MM.1S (cell line): Measurements from ENCODE around the gene FARSA.

Source experiments
- CTCF ChIP-seq: fragments of 300-600 bp; sonication (generic); IDR thresholded peaks from 2 replicates; pipeline ENCODE4 v1.5.1; 2016; ENCODE audit warnings: antibody characterized with exemption, low read length, mixed read lengths
- EZH2 ChIP-seq: fragments of 300-600 bp; sonication (generic); optimal IDR thresholded peaks from 2 replicates; pipeline ENCODE3; 2017; ENCODE audit warnings: low read depth, mild to moderate bottlenecking, antibody characterized with exemption, low read length, mixed read lengths
- EZH2phosphoT487 ChIP-seq: fragments of 300-600 bp; sonication (generic); IDR thresholded peaks from 2 replicates; pipeline ENCODE4 v1.6.1; 2018; ENCODE audit warnings: antibody characterized with exemption, low read length

DNA sequence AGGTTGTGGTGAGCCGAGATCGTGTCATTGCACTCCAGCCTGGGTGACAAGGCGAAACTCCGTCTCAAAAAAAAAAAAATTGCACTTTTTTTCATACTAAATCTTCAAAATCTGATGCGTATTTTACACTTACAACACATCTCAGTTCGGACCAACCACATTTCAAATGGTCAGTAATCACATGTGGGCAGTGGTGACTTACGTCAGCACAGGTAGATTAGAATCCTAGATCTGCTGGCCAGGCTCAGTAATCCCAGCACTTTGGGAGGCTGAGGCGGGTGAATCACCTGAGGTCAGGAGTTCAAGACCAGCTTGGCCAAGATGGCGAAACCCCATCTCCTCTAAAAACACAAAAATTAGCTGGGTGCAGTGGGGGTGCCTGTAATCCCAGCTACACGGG lies 1.6 kb upstream of the FARSA start:
- TF ChIP-seq CTCF (no peak), EZH2 (no peak), EZH2phosphoT487 (no peak)
